H1 (cell line): Measurements from ENCODE around the gene XPO1.

Source experiments
- CTCF ChIP-seq, 3 experiments: IDR thresholded peaks; 1 replicate in 2 of 3; 2 replicates in 1 of 3; pipeline versions ENCODE4 v1.5.1 to v1.6.1; 2011; ENCODE audit warnings: low read length in 3 of 3, mild to moderate bottlenecking in 3 of 3, inconsistent platforms in 2 of 3, low read depth in 1 of 3, moderate library complexity in 1 of 3; ENCODE audit not compliant: insufficient read depth in 1 of 3; ENCODE audit errors: control extremely low read depth in 1 of 3
- EGR1 ChIP-seq: IDR thresholded peaks from 2 replicates; pipeline ENCODE4 v1.6.1; 2011; ENCODE audit warnings: low read depth, low read length, borderline replicate concordance
- EP300 ChIP-seq, 2 experiments: IDR thresholded peaks; 1 replicate in 1 of 2; 2 replicates in 1 of 2; pipeline ENCODE4 v1.6.1; 2011 to 2012; ENCODE audit warnings: low read depth in 2 of 2, low read length in 2 of 2, mild to moderate bottlenecking in 2 of 2, borderline replicate concordance in 1 of 2, inconsistent platforms in 1 of 2, moderate library complexity in 1 of 2
- EZH2 ChIP-seq: fragments of 200-600 bp; sonication (generic); IDR thresholded peaks from 2 replicates; pipeline ENCODE4 v1.7.1; 2012; ENCODE audit warnings: low read depth, mild to moderate bottlenecking, moderate library complexity, low read length, inconsistent platforms; ENCODE audit not compliant: severe bottlenecking
- FOSL1 ChIP-seq: IDR thresholded peaks from 2 replicates; pipeline ENCODE4 v1.6.1; 2011; ENCODE audit warnings: mild to moderate bottlenecking, low read depth, low read length, moderate library complexity; ENCODE audit not compliant: insufficient read depth
- HDAC6 ChIP-seq: IDR thresholded peaks from one replicate; pipeline ENCODE4 v1.7.1; 2012; ENCODE audit warnings: low read depth, mild to moderate bottlenecking, inconsistent platforms, low read length, moderate library complexity
- MAX ChIP-seq: IDR thresholded peaks from 2 replicates; pipeline ENCODE4 v1.6.1; 2012; ENCODE audit warnings: inconsistent platforms
- PHF8 ChIP-seq: fragments of 200-600 bp; sonication (generic); conservative IDR thresholded peaks from 2 replicates; pipeline ENCODE4 v1.7.1; 2012; ENCODE audit warnings: low read depth, mild to moderate bottlenecking, inconsistent platforms, low read length, moderate library complexity
- POLR2A ChIP-seq, 2 experiments: IDR thresholded peaks; 1 replicate in 1 of 2; 2 replicates in 1 of 2; pipeline ENCODE4 v1.6.1; 2011; ENCODE audit warnings: low read depth in 2 of 2, low read length in 2 of 2, mild to moderate bottlenecking in 2 of 2; ENCODE audit errors: control extremely low read depth in 1 of 2
- RXRA ChIP-seq: IDR thresholded peaks from 2 replicates; pipeline ENCODE4 v1.6.1; 2011; ENCODE audit warnings: low read depth, mild to moderate bottlenecking, low read length, moderate library complexity; ENCODE audit not compliant: insufficient read depth
- SIN3A ChIP-seq, 2 experiments: IDR thresholded peaks in 1 of 2; conservative IDR thresholded peaks in 1 of 2; 2 replicates each; pipeline ENCODE4 v1.6.1; 2011 to 2012; ENCODE audit warnings: low read length in 2 of 2, improper control_type of control experiment in 1 of 2, low read depth in 1 of 2, mild to moderate bottlenecking in 1 of 2
- SP1 ChIP-seq: IDR thresholded peaks from 2 replicates; pipeline ENCODE4 v1.6.1; 2011; ENCODE audit warnings: low read depth, low read length
- YY1 ChIP-seq: IDR thresholded peaks from 2 replicates; pipeline ENCODE4 v1.6.1; 2011; ENCODE audit warnings: low read depth, mild to moderate bottlenecking, low read length
- TF ChIP-seq, protein P1 (sequence below): IDR thresholded peaks from 2 replicates; pipeline ENCODE4 v1.6.1; 2012; ENCODE audit warnings: inconsistent platforms

- TF ChIP-seq CTCF (IDR thresholded peaks at IDR 0.05; ENCODE audit: control extremely low read depth in 1 of 3, insufficient read depth in 1 of 3, low read depth in 1 of 3, low read length in 3 of 3) (no peak), MAX (no peak), EZH2 (no peak), YY1 (no peak), SP1 (no peak), PHF8 (peak; percentile 83), HDAC6 (no peak), EP300 (IDR thresholded peaks at IDR 0.05; ENCODE audit: borderline replicate concordance in 1 of 2, low read depth in 2 of 2, low read length in 2 of 2) (no peak), RXRA (no peak), SIN3A (conservative IDR thresholded peaks at IDR 0.05 in 1 of 2, IDR thresholded peaks at IDR 0.05 in 1 of 2; ENCODE audit: low read depth in 1 of 2, low read length in 2 of 2) (0 out of 4 replicates have a peak, but pooled peaks of 1 of the 2 experiments have one; percentile 58), POLR2A (IDR thresholded peaks at IDR 0.05; ENCODE audit: control extremely low read depth in 1 of 2, low read depth in 2 of 2, low read length in 2 of 2) (peak in 1 of 2 experiments; percentile 96; a peak in 1 of 3 replicates), EGR1 (0 out of 2 replicates have a peak, but pooled peaks have one; percentile 6), FOSL1 (no peak)
- TF ChIP-seq, protein P1, sequence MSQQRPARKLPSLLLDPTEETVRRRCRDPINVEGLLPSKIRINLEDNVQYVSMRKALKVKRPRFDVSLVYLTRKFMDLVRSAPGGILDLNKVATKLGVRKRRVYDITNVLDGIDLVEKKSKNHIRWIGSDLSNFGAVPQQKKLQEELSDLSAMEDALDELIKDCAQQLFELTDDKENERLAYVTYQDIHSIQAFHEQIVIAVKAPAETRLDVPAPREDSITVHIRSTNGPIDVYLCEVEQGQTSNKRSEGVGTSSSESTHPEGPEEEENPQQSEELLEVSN: no peak
Measured at GRCh38 chr2:61537950-61538199, 281 bp downstream of the XPO1 start.
